HG03097 (cell line): ENCODE results near the gene ATP13A2.

ENCODE experiments used
- ATAC-seq: cut with Tn5 transposase; IDR thresholded peaks from one replicate; pipeline ENCODE4 v1.9.1; 2021; ENCODE audit not compliant: unreplicated experiment, low FRiP score

Gene ATP13A2

DNA sequence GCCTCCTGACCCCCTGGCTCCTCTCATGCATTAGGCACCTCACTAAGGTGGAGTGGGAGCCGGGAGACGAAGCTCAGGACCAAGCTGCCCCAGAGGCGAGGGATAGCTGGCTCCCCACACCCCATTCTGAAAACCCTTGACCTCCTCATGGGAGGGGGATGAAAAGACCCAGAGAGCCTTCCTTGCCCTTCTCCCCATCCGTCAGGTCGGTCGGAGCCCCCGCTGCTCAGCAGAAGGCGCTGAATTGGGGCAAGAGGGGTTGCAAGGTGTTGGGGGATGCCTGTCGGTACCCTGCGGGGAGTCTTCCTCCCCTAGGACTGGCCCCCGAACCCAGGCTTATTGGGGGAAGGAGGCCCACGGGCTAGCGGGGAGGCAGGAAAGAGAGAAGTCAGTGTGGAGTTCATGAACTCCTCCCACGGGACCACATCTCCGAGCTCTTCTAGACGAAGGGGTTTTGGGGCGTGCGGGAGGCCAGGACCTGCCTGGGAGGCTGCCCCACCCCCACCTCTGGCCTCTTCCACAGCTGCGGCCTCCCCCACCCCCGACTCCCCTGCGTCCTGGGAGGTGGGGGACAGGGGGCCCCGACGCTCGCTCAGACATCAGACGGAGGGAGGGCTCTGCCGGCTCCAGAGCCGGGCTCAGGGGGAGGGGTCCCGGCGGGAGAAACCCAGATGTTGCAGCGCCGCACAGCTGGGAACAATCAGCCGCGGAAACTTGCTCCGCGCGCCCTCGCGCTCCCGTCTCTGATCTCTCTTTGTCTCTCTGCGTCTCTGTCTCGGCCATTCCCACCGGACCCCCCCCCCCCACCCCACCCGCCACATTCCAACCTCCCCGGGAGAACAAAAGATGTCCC lies 32.0 kb downstream of the ATP13A2 start:
- no peak for ATAC-seq

DNA sequence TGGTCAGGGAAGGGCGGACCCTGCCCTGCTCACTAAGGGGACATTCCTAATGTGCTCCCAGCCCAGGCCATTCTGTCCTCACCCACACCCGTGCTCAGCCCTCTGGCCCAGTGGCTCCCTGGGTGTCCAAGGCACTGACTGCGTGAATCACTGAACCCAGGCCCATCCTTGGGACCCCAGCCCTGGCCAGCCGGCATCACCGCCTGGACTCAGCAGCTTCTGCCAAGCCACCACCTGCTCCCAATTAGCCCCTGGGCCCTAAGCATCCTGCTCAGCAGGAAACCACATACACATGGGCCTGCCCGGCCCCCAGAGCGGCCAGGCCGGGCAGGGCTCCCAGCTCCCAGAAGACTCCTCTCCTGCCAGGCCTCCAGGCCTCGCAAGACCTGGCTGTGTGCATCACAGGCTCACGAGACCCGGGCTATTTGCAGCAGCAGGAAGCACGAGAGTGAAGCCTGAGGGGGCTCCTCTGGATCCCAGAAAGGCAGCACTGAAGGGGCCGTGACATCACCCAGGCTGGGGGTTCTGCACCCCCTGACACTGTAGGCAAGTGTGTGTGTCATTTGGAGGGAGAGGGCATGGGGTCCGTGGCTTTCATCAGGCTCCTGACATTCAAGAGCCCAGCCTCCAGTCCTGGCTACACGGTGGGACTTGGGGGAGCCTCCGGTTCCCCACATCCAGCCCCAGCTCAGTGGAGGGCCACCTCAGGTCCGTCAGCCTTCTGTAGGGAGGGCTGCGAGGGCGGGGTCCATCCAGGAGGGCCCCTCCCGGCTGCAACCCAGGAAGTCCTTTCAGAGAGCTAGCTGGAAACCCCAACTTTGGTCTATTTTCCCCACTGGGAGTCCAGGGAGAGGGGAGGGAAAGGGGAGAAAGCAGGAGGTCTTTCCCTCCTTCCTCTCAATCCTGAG lies 32.9 kb downstream of the ATP13A2 start:
- ATAC-seq = no peak

- ATAC-seq = no peak
Observed at GRCh38 chr1:16978139-16978538, 33.6 kb downstream of the ATP13A2 start.

GRCh38 chr1:16977377-16977776 lies 34.4 kb downstream of the ATP13A2 start:
- no peak for ATAC-seq

DNA sequence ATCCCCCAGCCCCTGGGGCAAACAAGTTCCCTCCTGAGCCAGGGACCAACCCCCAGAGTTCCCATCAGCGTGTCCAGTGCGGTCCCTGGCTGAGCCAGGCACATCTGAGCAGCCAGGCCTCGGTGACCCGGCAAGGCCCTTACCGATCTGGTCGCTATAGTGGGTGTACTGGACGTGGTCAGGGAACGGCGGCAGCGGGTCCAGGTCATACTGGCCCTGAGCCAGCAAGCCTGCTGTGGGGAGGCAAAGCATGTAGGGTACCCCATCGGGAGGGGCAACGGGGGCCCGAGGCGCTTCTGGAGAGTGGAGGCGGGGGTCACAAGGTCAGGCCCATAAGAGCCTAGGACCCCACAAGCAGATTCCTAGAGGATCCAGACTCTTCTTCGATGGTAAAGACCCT lies 34.8 kb downstream of the ATP13A2 start:
- ATAC-seq = no peak

- no peak for ATAC-seq
Observed at GRCh38 chr1:16975838-16976237, 35.9 kb downstream of the ATP13A2 start.

DNA sequence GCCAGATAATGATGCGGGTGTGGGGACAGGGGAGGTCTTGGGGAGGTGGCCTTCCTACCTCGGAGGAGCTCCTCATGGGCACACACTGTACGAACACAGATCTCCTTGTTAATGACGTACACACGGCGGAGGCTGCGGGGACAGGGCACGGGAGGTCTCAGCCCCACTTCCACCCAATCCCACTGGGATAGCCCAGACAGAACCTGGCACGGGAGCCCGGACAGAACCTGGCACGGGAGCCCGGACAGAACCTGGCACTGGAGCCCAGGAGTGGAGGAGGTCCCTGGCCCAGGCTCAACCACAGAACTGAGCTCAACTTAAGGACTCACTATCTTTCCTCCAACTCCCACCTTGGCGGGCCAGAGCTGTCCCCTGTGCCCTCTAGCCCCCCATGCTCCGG lies 36.5 kb downstream of the ATP13A2 start:
- no peak for ATAC-seq

- no peak for ATAC-seq
Observed at GRCh38 chr1:16973215-16973614, 38.5 kb downstream of the ATP13A2 start.

GRCh38 chr1:16972189-16972895 lies 39.4 kb downstream of the ATP13A2 start:
- no peak for ATAC-seq

DNA sequence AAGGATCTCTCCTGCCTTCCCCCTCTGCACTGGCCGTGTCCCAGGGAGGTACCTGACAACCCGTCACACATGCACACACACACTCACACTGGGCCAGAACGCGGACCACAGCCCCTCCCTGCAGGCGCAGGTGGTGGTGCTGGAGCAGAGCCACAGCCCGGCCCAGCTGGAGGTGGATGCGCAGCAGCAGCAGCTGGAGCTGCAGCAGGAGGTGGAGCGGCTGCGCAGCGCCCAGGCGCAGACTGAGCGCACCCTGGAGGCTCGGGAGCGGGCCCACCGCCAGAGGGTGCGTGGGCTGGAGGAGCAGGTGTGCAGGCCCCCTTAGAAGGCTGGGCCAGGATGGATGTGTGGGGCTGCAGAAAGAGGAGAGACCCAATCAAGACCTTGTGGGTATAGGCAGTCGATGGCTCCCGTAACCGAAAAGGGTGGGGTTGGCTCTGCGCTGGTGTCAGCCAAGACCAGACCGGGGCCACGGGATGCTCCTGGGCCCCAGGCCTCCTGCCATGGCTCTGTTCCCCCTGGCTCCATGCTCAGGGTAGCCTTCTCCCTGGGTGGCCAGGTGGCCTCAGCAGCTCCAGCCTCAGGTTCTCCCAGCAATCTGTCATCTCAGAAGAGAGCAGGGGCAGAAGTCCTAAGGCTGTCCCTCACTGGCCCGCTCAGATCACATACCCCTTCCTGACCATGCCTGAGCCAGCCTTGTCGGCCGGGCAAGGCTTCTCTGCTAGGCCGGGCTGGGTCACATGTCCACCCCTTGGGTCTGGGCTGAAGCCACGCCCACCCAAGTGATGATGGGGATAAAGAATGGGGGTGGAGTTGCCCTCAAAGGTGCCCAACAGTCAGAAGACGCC lies 40.2 kb downstream of the ATP13A2 start:
- ATAC-seq = no peak

DNA sequence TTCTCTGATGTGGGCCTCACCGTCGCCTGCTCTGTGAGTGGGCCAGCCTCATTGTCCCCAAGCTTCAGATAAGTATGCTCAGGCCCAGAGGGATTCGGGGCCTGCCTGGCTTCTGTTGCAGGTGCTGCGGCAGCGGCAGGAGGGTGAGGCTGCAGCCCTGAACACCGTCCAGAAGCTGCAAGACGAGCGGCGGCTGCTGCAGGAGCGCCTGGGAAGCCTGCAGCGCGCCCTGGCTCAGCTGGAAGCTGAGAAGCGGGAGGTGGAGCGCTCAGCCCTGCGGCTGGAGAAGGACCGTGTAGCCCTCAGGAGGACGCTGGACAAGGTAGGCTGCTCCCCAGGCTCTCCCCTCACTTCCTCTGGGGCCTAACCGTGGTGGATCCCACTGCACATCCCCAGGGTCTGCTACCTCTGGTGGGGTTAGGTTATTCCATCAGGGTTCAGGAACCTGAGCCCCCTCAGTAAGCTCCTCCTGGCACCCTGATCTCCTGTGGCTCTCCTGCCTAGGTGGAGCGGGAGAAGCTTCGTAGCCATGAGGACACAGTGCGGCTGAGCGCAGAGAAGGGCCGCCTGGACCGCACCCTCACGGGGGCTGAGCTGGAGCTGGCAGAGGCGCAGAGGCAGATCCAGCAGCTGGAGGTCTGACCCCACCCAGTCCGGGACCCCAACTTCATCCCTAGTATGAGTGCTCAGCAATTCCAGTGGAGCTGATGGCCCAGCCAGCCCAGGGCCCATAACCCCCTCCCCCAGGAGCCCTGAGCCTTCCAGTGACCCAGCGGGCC lies 41.4 kb downstream of the ATP13A2 start:
- no peak for ATAC-seq

DNA sequence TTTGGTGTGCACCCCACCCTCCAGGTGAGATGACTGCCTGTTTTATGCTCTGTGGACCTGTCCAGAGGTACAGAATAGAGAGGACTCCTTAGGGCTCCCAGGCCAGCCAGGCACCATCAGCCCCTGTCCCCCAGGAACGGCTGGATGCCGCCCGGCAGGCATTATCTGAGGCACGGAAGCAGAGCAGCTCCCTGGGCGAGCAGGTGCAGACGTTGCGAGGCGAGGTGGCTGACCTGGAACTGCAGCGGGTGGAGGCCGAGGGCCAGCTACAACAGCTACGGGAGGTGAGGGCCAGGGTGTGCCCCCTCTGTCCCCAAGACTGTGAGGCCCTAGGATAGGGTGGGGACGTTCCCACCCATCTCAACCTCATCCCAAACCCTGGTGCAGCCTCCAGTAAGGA lies 42.1 kb downstream of the ATP13A2 start:
- ATAC-seq = no peak

GRCh38 chr1:16969057-16969611 lies 42.6 kb downstream of the ATP13A2 start:
- ATAC-seq = no peak

GRCh38 chr1:16968372-16968771 lies 43.4 kb downstream of the ATP13A2 start:
- no peak for ATAC-seq

GRCh38 chr1:16967962-16968361 lies 43.8 kb downstream of the ATP13A2 start:
- ATAC-seq = no peak

- no peak for ATAC-seq
Observed at GRCh38 chr1:16967095-16967575, 44.6 kb downstream of the ATP13A2 start.

- no peak for ATAC-seq
Observed at GRCh38 chr1:16966282-16966681, 45.4 kb downstream of the ATP13A2 start.

GRCh38 chr1:16965486-16966067 lies 46.2 kb downstream of the ATP13A2 start:
- no peak for ATAC-seq
